Left renal pelvis (tissue), 4 donors: ENCODE results near the gene ORC3. TPM values are rescaled to one million over a fixed set of nuclear protein-coding genes. Genes with fewer than 3 reads are reported as not detected.

Source experiments
- DNase-seq, 4 donors: peaks; one replicate each; pipeline ENCODE4 v3.0.0-alpha.2; 2013; ENCODE audit warnings: low read depth in 4 of 4, low spot score in 3 of 4
- polyA plus RNA-seq, 4 donors: library from polyadenylated mRNA; unstranded; fragments of 120-200 nt; gene quantifications; one replicate each; pipeline ENCODE4 v1.2.1, GENCODE V29; 2013; ENCODE audit not compliant: insufficient read length in 4 of 4

ORC3 gene
- 10 to 100 TPM; 34.5 to 49.8 (median 40.3) TPM for polyA plus RNA-seq

GRCh38 chr6:87589693-87590416 lies at the start of gene ORC3, which contains the start of gene RARS2:
Gene ORC3, plus strand, starts transcription at chr6:87590135. Its CDS starts 34 bp downstream, at chr6:87590169.
Gene RARS2, minus strand, starts transcription at chr6:87589987. Its CDS starts 30 bp downstream, at chr6:87589957.
- DNase-seq, result peak; percentile 81 to 88 (median 86)

GRCh38 chr6:87540539-87540938 lies 49.4 kb upstream of the ORC3 start:
- peak in 1 of 4 donors; percentile 5 for DNase-seq

GRCh38 chr6:87541041-87541440 lies 48.9 kb upstream of the ORC3 start:
- DNase-seq, result no peak

GRCh38 chr6:87541744-87542143 lies 48.2 kb upstream of the ORC3 start:
- no peak for DNase-seq

GRCh38 chr6:87543696-87544473 lies 46.0 kb upstream of the ORC3 start:
- DNase-seq, result no peak

- DNase-seq, result no peak
These were observed 45.5 kb upstream of the ORC3 start for GRCh38 chr6:87544474-87544735.

GRCh38 chr6:87551799-87552198 lies 38.1 kb upstream of the ORC3 start:
- no peak for DNase-seq

GRCh38 chr6:87553159-87553765 lies 36.7 kb upstream of the ORC3 start:
- no peak for DNase-seq

- no peak for DNase-seq
These were observed 34.4 kb upstream of the ORC3 start for GRCh38 chr6:87555506-87555905.

- DNase-seq, result no peak
These were observed 31.5 kb upstream of the ORC3 start for GRCh38 chr6:87558446-87558845.

GRCh38 chr6:87561017-87561416 lies 28.9 kb upstream of the ORC3 start:
- no peak for DNase-seq

GRCh38 chr6:87572021-87572420 lies 17.9 kb upstream of the ORC3 start:
- DNase-seq, result no peak

- DNase-seq, result no peak
These were observed 17.1 kb upstream of the ORC3 start for GRCh38 chr6:87572883-87573282.

GRCh38 chr6:87573307-87574024 lies 16.5 kb upstream of the ORC3 start:
- no peak for DNase-seq

GRCh38 chr6:87574237-87574804 lies 15.6 kb upstream of the ORC3 start:
- DNase-seq, result no peak

GRCh38 chr6:87575423-87575822 lies 14.5 kb upstream of the ORC3 start:
- DNase-seq, result no peak

- DNase-seq, result no peak
These were observed 6.1 kb upstream of the ORC3 start for GRCh38 chr6:87583822-87584221.

GRCh38 chr6:87586371-87587077 lies 3.4 kb upstream of the ORC3 start:
- no peak for DNase-seq

- no peak for DNase-seq
These were observed 1.1 kb upstream of the ORC3 start for GRCh38 chr6:87588756-87589407.
